Natural killer cell (primary cell): ENCODE data around the gene TCP10L. TPM values are rescaled to one million over a fixed set of nuclear protein-coding genes. Genes with fewer than 3 reads are reported as not detected.

ENCODE experiments used
- ATAC-seq, 3 donors: fragments of 150-1000 bp in 2 of 3; fragments of 200-7000 bp in 1 of 3; cut with Tn5 transposase; 1 replicate in 1 of 3; 2 replicates in 2 of 3; pipeline ENCODE4 v1.10.0; 2021; ENCODE audit warnings: mild to moderate bottlenecking in 2 of 3, moderate library complexity in 2 of 3
- DNase-seq, 2 donors: peaks; one replicate each; pipeline versions ENCODE4 v3.0.0 to v3.0.0-alpha.2; 2013 to 2021; ENCODE audit warnings: mixed read lengths in 1 of 2
- H3K27ac ChIP-seq: one replicate; pipeline ENCODE4 v1.5.1; 2013; ENCODE audit warnings: mild to moderate bottlenecking, low read length
- H3K27me3 ChIP-seq: one replicate; pipeline ENCODE4 v1.6.1; 2013; ENCODE audit warnings: low read length; ENCODE audit not compliant: control insufficient read depth, insufficient read depth
- H3K36me3 ChIP-seq: one replicate; pipeline ENCODE4 v1.6.1; 2013; ENCODE audit warnings: low read length; ENCODE audit not compliant: control insufficient read depth, insufficient read depth
- H3K4me1 ChIP-seq: one replicate; pipeline ENCODE4 v1.6.1; 2013; ENCODE audit warnings: low read length; ENCODE audit not compliant: control insufficient read depth, insufficient read depth
- H3K4me3 ChIP-seq: one replicate; pipeline ENCODE4 v1.5.1; 2013; ENCODE audit warnings: low read length
- H3K9me3 ChIP-seq: one replicate; pipeline ENCODE4 v1.6.1; 2013; ENCODE audit warnings: low read length; ENCODE audit not compliant: control insufficient read depth, insufficient read depth
- H3K27ac Mint-ChIP-seq, 2 donors: one replicate each; pipeline ENCODE4 v1.8.0; 2022; ENCODE audit warnings: mild to moderate bottlenecking in 2 of 2, mixed read lengths in 2 of 2, moderate library complexity in 1 of 2
- H3K27me3 Mint-ChIP-seq, 2 donors: one replicate each; pipeline ENCODE4 v1.8.0; 2022; ENCODE audit warnings: low read depth in 2 of 2, mixed read lengths in 2 of 2
- H3K36me3 Mint-ChIP-seq: one replicate; pipeline ENCODE4 v1.8.0; 2022; ENCODE audit warnings: mixed read lengths
- H3K4me1 Mint-ChIP-seq, 2 donors: one replicate each; pipeline ENCODE4 v1.8.0; 2022; ENCODE audit warnings: mixed read lengths in 2 of 2
- H3K4me3 Mint-ChIP-seq: one replicate; pipeline ENCODE4 v1.8.0; 2022; ENCODE audit warnings: mild to moderate bottlenecking, moderate library complexity, mixed read lengths
- H3K9me3 Mint-ChIP-seq, 2 donors: one replicate each; pipeline ENCODE4 v1.8.0; 2022; ENCODE audit warnings: mixed read lengths in 2 of 2
- whole genome bisulfite sequencing: methylation state at CpG from one replicate; pipeline ENCODE4 v1.1.7; 2013; ENCODE audit warnings: missing lambda C conversion rate; ENCODE audit not compliant: insufficient coverage; 5-methylcytosine and 5-hydroxymethylcytosine counted together
- intact Hi-C: fragments of 100-400 bp; cut with micrococcal nuclease; formaldehyde crosslinking; loops from one replicate; pipeline ENCODE4 v1.14.2; 2022
- total RNA-seq, 4 donors: library from RNA; stranded (reverse); fragments of 120-200 nt in 1 of 4; gene quantifications; one replicate each; pipeline versions ENCODE4 v1.2.3 to v1.2.4, GENCODE V29; 2013 to 2022
- TF ChIP-seq, protein P1 (sequence below): fragments of 200-600 bp; IDR thresholded peaks from one replicate; pipeline ENCODE4 v1.8.0; 2022; ENCODE audit warnings: antibody characterized with exemption

TCP10L gene
- total RNA-seq, 3 donors from 2014 or later (not counting 1 experiment from before 2014, with no cell fraction given) = 0.47 to 1.3 (median 0.93) TPM

DNA sequence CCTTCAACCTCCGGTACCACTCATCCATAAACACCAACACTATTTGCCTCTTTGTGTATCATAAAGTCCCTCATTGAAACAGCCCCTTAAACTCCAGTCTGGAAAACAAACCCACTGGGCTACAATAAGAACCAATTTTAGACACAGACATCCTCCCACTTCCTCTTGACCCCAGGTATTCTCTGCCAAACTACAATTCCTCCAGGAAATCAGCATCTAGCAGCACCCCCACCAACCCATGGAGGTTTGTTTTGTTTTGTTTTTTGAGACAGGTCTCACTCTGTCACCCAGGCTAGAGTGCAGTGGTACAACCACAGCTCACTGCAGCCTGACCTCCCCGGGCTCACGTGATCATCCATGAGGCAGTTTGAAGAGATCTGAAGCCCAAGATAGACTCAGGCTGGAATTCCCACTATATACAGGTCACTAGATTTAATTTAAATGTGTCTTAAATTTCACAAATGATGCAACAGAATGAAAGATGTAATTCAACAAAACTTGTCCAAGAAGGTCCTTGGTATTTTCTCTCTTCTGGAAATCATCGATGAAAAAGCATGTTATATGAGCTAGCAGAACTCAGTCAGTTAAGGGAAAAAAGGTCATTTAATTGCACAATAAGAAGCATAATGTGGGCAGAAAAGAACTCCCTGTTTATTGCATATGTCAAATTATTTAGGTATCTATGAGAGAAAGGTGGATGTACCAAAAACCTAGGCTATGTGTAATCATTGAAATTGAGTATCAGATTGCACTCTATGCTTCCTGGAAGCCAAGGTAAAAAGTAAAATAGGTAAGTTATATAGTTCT lies 30.3 kb downstream of the TCP10L start:
- Mint-ChIP-seq H3K4me3 (no peak overlapping the region), H3K27me3 (no peaks in the 10 kb centered on the region), H3K9me3 (no peaks in the 10 kb centered on the region), H3K36me3 (no peaks in the 10 kb centered on the region), H3K4me1 (peaks cover 7 to 24% of the 10 kb centered on the region in 2 donors), H3K27ac (peak overlapping the region in 1 of 2 donors; percentile 26)
- no peak for DNase-seq
- Histone ChIP-seq H3K4me1 (no peaks in the 10 kb centered on the region), H3K4me3 (no peak overlapping the region), H3K27ac (no peak overlapping the region), H3K9me3 (no peaks in the 10 kb centered on the region), H3K36me3 (no peaks in the 10 kb centered on the region), H3K27me3 (no peaks in the 10 kb centered on the region)
- 91% methylated on average over 4 of the region's 4 CpGs for WGBS
- intact Hi-C loops = no loop called here
- TF ChIP-seq, protein P1, sequence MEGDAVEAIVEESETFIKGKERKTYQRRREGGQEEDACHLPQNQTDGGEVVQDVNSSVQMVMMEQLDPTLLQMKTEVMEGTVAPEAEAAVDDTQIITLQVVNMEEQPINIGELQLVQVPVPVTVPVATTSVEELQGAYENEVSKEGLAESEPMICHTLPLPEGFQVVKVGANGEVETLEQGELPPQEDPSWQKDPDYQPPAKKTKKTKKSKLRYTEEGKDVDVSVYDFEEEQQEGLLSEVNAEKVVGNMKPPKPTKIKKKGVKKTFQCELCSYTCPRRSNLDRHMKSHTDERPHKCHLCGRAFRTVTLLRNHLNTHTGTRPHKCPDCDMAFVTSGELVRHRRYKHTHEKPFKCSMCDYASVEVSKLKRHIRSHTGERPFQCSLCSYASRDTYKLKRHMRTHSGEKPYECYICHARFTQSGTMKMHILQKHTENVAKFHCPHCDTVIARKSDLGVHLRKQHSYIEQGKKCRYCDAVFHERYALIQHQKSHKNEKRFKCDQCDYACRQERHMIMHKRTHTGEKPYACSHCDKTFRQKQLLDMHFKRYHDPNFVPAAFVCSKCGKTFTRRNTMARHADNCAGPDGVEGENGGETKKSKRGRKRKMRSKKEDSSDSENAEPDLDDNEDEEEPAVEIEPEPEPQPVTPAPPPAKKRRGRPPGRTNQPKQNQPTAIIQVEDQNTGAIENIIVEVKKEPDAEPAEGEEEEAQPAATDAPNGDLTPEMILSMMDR = no peak
- peak in 2 of 3 donors; percentile 10 to 25 for ATAC-seq

DNA sequence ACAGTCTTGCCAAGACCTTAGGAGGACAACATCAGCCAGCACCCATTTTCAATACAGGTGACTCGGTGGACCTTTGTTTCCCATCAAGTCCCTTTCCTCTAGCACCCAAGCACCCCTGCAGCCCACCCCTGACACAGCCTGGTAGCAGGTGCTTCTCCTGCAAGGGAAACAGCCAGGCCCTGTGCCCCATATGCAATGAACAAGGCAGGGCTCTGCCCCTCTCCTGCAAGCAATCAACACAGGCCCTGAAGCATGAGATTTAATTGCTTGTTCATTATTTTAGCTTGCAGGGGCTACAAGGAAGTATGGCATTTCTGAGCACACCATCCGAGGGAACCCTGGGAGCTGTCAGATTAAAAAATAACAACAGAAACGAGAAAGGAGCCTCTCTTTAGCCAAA lies 35.4 kb downstream of the TCP10L start:
- H3K27ac Mint-ChIP-seq = no peak overlapping the region
- 88% methylated on average over 3 of the region's 3 CpGs for WGBS

GRCh38 chr21:32549440-32549839 lies 35.9 kb downstream of the TCP10L start:
- WGBS = 33% methylated on average over 1 of the region's 1 CpG

More for the DNA sequence above, 35.4 kb downstream of the TCP10L start:
- no peaks in the 10 kb centered on the region for H3K9me3 ChIP-seq
- no peaks in the 10 kb centered on the region for H3K36me3 ChIP-seq
- intact Hi-C loops = no loop called here
- no peaks in the 10 kb centered on the region for H3K27me3 Mint-ChIP-seq
- no peak overlapping the region for H3K27ac ChIP-seq
- H3K9me3 Mint-ChIP-seq = no peaks in the 10 kb centered on the region
- DNase-seq (no peak), ATAC-seq (no peak)
- TF ChIP-seq, protein P1 = no peak
- H3K4me1 Mint-ChIP-seq = peaks cover 14 to 18% of the 10 kb centered on the region in 2 donors
- H3K4me1 ChIP-seq = no peaks in the 10 kb centered on the region
- H3K4me3 Mint-ChIP-seq = no peak overlapping the region
- no peak overlapping the region for H3K4me3 ChIP-seq
- no peaks in the 10 kb centered on the region for H3K27me3 ChIP-seq
- H3K36me3 Mint-ChIP-seq = no peaks in the 10 kb centered on the region

More at GRCh38 chr21:32549440-32549839, 35.9 kb downstream of the TCP10L start:
- Mint-ChIP-seq H3K4me3 (no peak overlapping the region), H3K27ac (no peak overlapping the region), H3K4me1 (peaks cover 10 to 13% of the 10 kb centered on the region in 2 donors), H3K36me3 (no peaks in the 10 kb centered on the region), H3K9me3 (no peaks in the 10 kb centered on the region), H3K27me3 (no peaks in the 10 kb centered on the region)
- H3K4me3 ChIP-seq = no peak overlapping the region
- no peak overlapping the region for H3K27ac ChIP-seq
- intact Hi-C loops = no loop called here
- no peaks in the 10 kb centered on the region for H3K9me3 ChIP-seq
- no peaks in the 10 kb centered on the region for H3K36me3 ChIP-seq
- ATAC-seq (no peak), DNase-seq (no peak)
- H3K27me3 ChIP-seq = no peaks in the 10 kb centered on the region
- no peaks in the 10 kb centered on the region for H3K4me1 ChIP-seq
- TF ChIP-seq, protein P1 = no peak
